GM21360 (cell line): Measurements from ENCODE around the gene ZNF710.
"Not testable (repeated sequence)": the region's sequence is repeated elsewhere in the genome, so short reads cannot be mapped to it uniquely, and the experiment has no call there.

Experiments used
- ATAC-seq: cut with Tn5 transposase; IDR thresholded peaks from one replicate; pipeline ENCODE4 v1.9.1; 2021; ENCODE audit warnings: mild to moderate bottlenecking, moderate library complexity; ENCODE audit not compliant: unreplicated experiment

The ZNF710 gene

GRCh38 chr15:90058308-90058707 lies 57.2 kb downstream of the ZNF710 start:
- peak; percentile 26 for ATAC-seq

- no peak for ATAC-seq
These were observed 57.7 kb downstream of the ZNF710 start for GRCh38 chr15:90058775-90059174.

- peak; percentile 88 for ATAC-seq
These were observed 58.3 kb downstream of the ZNF710 start for GRCh38 chr15:90059208-90059985.

GRCh38 chr15:90060797-90061196 lies 59.7 kb downstream of the ZNF710 start:
- no peak for ATAC-seq

- ATAC-seq = no peak
These were observed 60.9 kb downstream of the ZNF710 start for GRCh38 chr15:90062023-90062442.

GRCh38 chr15:90062462-90062932 lies 61.4 kb downstream of the ZNF710 start:
- no peak for ATAC-seq

- no peak for ATAC-seq
These were observed 62.0 kb downstream of the ZNF710 start for GRCh38 chr15:90062973-90063769.

- no peak for ATAC-seq
These were observed 62.7 kb downstream of the ZNF710 start for GRCh38 chr15:90063770-90064247.

GRCh38 chr15:90064911-90065681 lies 64.0 kb downstream of the ZNF710 start:
- no peak for ATAC-seq

GRCh38 chr15:90065682-90066049 lies 64.5 kb downstream of the ZNF710 start:
- ATAC-seq = no peak

GRCh38 chr15:90067181-90067952 lies 66.2 kb downstream of the ZNF710 start:
- no peak for ATAC-seq

- ATAC-seq = no peak
These were observed 67.0 kb downstream of the ZNF710 start for GRCh38 chr15:90067953-90068606.

GRCh38 chr15:90070623-90071022 lies 69.5 kb downstream of the ZNF710 start:
- ATAC-seq = not testable (repeated sequence)

- ATAC-seq = no peak
These were observed 70.2 kb downstream of the ZNF710 start for GRCh38 chr15:90071220-90071807.

GRCh38 chr15:90072978-90073640 lies 72.0 kb downstream of the ZNF710 start:
- ATAC-seq = no peak

GRCh38 chr15:90074023-90074422 lies 72.9 kb downstream of the ZNF710 start:
- ATAC-seq = no peak

GRCh38 chr15:90074916-90075315 lies 73.8 kb downstream of the ZNF710 start:
- ATAC-seq = no peak

GRCh38 chr15:90075420-90076289 lies 74.5 kb downstream of the ZNF710 start:
- ATAC-seq = peak; percentile 41
